ENCODE measurements around the gene OR7C1. TPM values are rescaled to one million over a fixed set of nuclear protein-coding genes. Genes with fewer than 3 reads are reported as not detected.
"Not testable (repeated sequence)": the region's sequence is repeated elsewhere in the genome, so short reads cannot be mapped to it uniquely, and the experiment has no call there.

The OR7C1 gene
- total RNA-seq, 2 experiments from 2014 or later, result not detected

GRCh38 chr19:14772467-14772866 lies 62.5 kb downstream of the OR7C1 start:
- Mint-ChIP-seq H3K9me3 (no peaks in the 10 kb centered on the region), H3K4me1 (ENCODE audit: low read depth) (peaks cover 7% of the 10 kb centered on the region)

GRCh38 chr19:14770944-14771839 lies 63.8 kb downstream of the OR7C1 start:
- intact Hi-C loops (cut with micrococcal nuclease), result no loop called here
- CTCF ChIA-PET, result no interaction called here
- H3K9me3 Mint-ChIP-seq, result no peaks in the 10 kb centered on the region

More at GRCh38 chr19:14772467-14772866, 62.5 kb downstream of the OR7C1 start:
- no peak for DNase-seq
- Mint-ChIP-seq H3K27me3 (ENCODE audit: low read depth) (peaks cover 30% of the 10 kb centered on the region), H3K27ac (no peak overlapping the region), H3K4me3 (no peak overlapping the region), H3K36me3 (ENCODE audit: low read depth) (no peaks in the 10 kb centered on the region)
- CTCF ChIA-PET, result no interaction called here
- intact Hi-C loops (cut with micrococcal nuclease), result no loop called here

GRCh38 chr19:14770136-14770535 lies 64.8 kb downstream of the OR7C1 start:
- H3K27ac Mint-ChIP-seq, result no peak overlapping the region

More at GRCh38 chr19:14770944-14771839, 63.8 kb downstream of the OR7C1 start:
- H3K4me3 Mint-ChIP-seq, result no peak overlapping the region
- no peak overlapping the region for H3K27ac Mint-ChIP-seq
- peaks cover 3% of the 10 kb centered on the region for H3K4me1 Mint-ChIP-seq (ENCODE audit: low read depth)
- H3K27me3 Mint-ChIP-seq (ENCODE audit: low read depth), result peaks cover 26% of the 10 kb centered on the region
- DNase-seq, result no peak
- no peaks in the 10 kb centered on the region for H3K36me3 Mint-ChIP-seq (ENCODE audit: low read depth)

GRCh38 chr19:14769201-14769600 lies 65.8 kb downstream of the OR7C1 start:
- CTCF ChIA-PET, result no interaction called here
- intact Hi-C loops (cut with micrococcal nuclease), result no loop called here
- H3K36me3 Mint-ChIP-seq (ENCODE audit: low read depth), result peaks cover 3% of the 10 kb centered on the region
- no peaks in the 10 kb centered on the region for H3K9me3 Mint-ChIP-seq
- H3K27me3 Mint-ChIP-seq (ENCODE audit: low read depth), result peaks cover 23% of the 10 kb centered on the region
- no peak for DNase-seq
- no peak overlapping the region for H3K4me3 Mint-ChIP-seq
- peaks cover 2% of the 10 kb centered on the region for H3K4me1 Mint-ChIP-seq (ENCODE audit: low read depth)
- no peak overlapping the region for H3K27ac Mint-ChIP-seq

More at GRCh38 chr19:14770136-14770535, 64.8 kb downstream of the OR7C1 start:
- intact Hi-C loops (cut with micrococcal nuclease), result no loop called here
- CTCF ChIA-PET, result no interaction called here
- Mint-ChIP-seq H3K27me3 (ENCODE audit: low read depth) (peaks cover 20% of the 10 kb centered on the region), H3K4me1 (ENCODE audit: low read depth) (peaks cover 2% of the 10 kb centered on the region), H3K36me3 (ENCODE audit: low read depth) (peaks cover 3% of the 10 kb centered on the region), H3K4me3 (no peak overlapping the region), H3K9me3 (no peaks in the 10 kb centered on the region)
- no peak for DNase-seq

- intact Hi-C loops (cut with micrococcal nuclease), result no loop called here
- Mint-ChIP-seq H3K9me3 (no peaks in the 10 kb centered on the region), H3K4me3 (no peak overlapping the region), H3K36me3 (ENCODE audit: low read depth) (peaks cover 3% of the 10 kb centered on the region), H3K27me3 (ENCODE audit: low read depth) (peaks cover 22% of the 10 kb centered on the region), H3K27ac (no peak overlapping the region), H3K4me1 (ENCODE audit: low read depth) (peaks cover 2% of the 10 kb centered on the region)
- CTCF ChIA-PET, result no interaction called here
- no peak for DNase-seq
Measured at GRCh38 chr19:14768001-14768400, 67.0 kb downstream of the OR7C1 start.

GRCh38 chr19:14767466-14767971 lies 67.5 kb downstream of the OR7C1 start:
- H3K27me3 Mint-ChIP-seq (ENCODE audit: low read depth), result peaks cover 22% of the 10 kb centered on the region
- H3K4me3 Mint-ChIP-seq, result no peak overlapping the region
- CTCF ChIA-PET, result no interaction called here
- intact Hi-C loops (cut with micrococcal nuclease), result no loop called here
- peaks cover 2% of the 10 kb centered on the region for H3K4me1 Mint-ChIP-seq (ENCODE audit: low read depth)
- peaks cover 3% of the 10 kb centered on the region for H3K36me3 Mint-ChIP-seq (ENCODE audit: low read depth)
- no peaks in the 10 kb centered on the region for H3K9me3 Mint-ChIP-seq
- no peak for DNase-seq
- H3K27ac Mint-ChIP-seq, result no peak overlapping the region

GRCh38 chr19:14765841-14766240 lies 69.1 kb downstream of the OR7C1 start:
- CTCF ChIA-PET, result interaction anchor here (0.6 kb wide), 1 partner anchor 367 kb away, joined by 4 read pairs; no protein-coding TSS in a partner anchor
- H3K9me3 Mint-ChIP-seq; H3K4me3 Mint-ChIP-seq; intact Hi-C loops (cut with micrococcal nuclease); H3K27ac Mint-ChIP-seq; DNase-seq; H3K4me1 Mint-ChIP-seq (ENCODE audit: low read depth); H3K36me3 Mint-ChIP-seq (ENCODE audit: low read depth): not testable (repeated sequence)
- H3K27me3 Mint-ChIP-seq (ENCODE audit: low read depth), result peaks cover 24% of the 10 kb centered on the region

- CTCF ChIA-PET, result interaction anchor here (0.6 kb wide), 2 partner anchors 11 to 367 kb away, joined by 4 to 5 read pairs; no protein-coding TSS in a partner anchor
- intact Hi-C loops (cut with micrococcal nuclease); H3K4me3 Mint-ChIP-seq; H3K9me3 Mint-ChIP-seq; H3K36me3 Mint-ChIP-seq (ENCODE audit: low read depth); DNase-seq; H3K4me1 Mint-ChIP-seq (ENCODE audit: low read depth): not testable (repeated sequence)
- peak overlapping the region; percentile 46 for H3K27ac Mint-ChIP-seq
- H3K27me3 Mint-ChIP-seq (ENCODE audit: low read depth), result peaks cover 24% of the 10 kb centered on the region
Measured at GRCh38 chr19:14765403-14765802, 69.6 kb downstream of the OR7C1 start.

- H3K27me3 Mint-ChIP-seq (ENCODE audit: low read depth), result peaks cover 28% of the 10 kb centered on the region
- CTCF ChIA-PET, result no interaction called here
- no peak overlapping the region for H3K4me3 Mint-ChIP-seq
- no peak overlapping the region for H3K27ac Mint-ChIP-seq
- no peak for DNase-seq
- peaks cover 2% of the 10 kb centered on the region for H3K4me1 Mint-ChIP-seq (ENCODE audit: low read depth)
- intact Hi-C loops (cut with micrococcal nuclease), result no loop called here
- peaks cover 3% of the 10 kb centered on the region for H3K36me3 Mint-ChIP-seq (ENCODE audit: low read depth)
- H3K9me3 Mint-ChIP-seq, result no peaks in the 10 kb centered on the region
Measured at GRCh38 chr19:14764401-14764800, 70.6 kb downstream of the OR7C1 start.

- Mint-ChIP-seq H3K9me3 (no peaks in the 10 kb centered on the region), H3K27me3 (ENCODE audit: low read depth) (peaks cover 26% of the 10 kb centered on the region), H3K27ac (no peak overlapping the region), H3K4me1 (ENCODE audit: low read depth) (peaks cover 2% of the 10 kb centered on the region), H3K36me3 (ENCODE audit: low read depth) (peaks cover 3% of the 10 kb centered on the region), H3K4me3 (no peak overlapping the region)
- CTCF ChIA-PET, result no interaction called here
- DNase-seq, result no peak
- intact Hi-C loops (cut with micrococcal nuclease), result no loop called here
Measured at GRCh38 chr19:14763497-14764145, 71.4 kb downstream of the OR7C1 start.

GRCh38 chr19:14762111-14762510 lies 72.9 kb downstream of the OR7C1 start:
- no peak for DNase-seq
- intact Hi-C loops (cut with micrococcal nuclease), result no loop called here
- H3K4me1 Mint-ChIP-seq (ENCODE audit: low read depth), result peaks cover 2% of the 10 kb centered on the region
- CTCF ChIA-PET, result no interaction called here
- no peak overlapping the region for H3K27ac Mint-ChIP-seq
- H3K36me3 Mint-ChIP-seq (ENCODE audit: low read depth), result peaks cover 3% of the 10 kb centered on the region
- H3K4me3 Mint-ChIP-seq, result no peak overlapping the region
- H3K27me3 Mint-ChIP-seq (ENCODE audit: low read depth), result peaks cover 18% of the 10 kb centered on the region
- no peaks in the 10 kb centered on the region for H3K9me3 Mint-ChIP-seq

- DNase-seq, result no peak
- Mint-ChIP-seq H3K4me3 (no peak overlapping the region), H3K4me1 (ENCODE audit: low read depth) (peaks cover 2% of the 10 kb centered on the region), H3K9me3 (no peaks in the 10 kb centered on the region), H3K27ac (no peak overlapping the region), H3K36me3 (ENCODE audit: low read depth) (peaks cover 3% of the 10 kb centered on the region), H3K27me3 (ENCODE audit: low read depth) (peaks cover 18% of the 10 kb centered on the region)
- intact Hi-C loops (cut with micrococcal nuclease), result no loop called here
- CTCF ChIA-PET, result no interaction called here
Measured at GRCh38 chr19:14761607-14762006, 73.4 kb downstream of the OR7C1 start.
